HG02763 (cell line): ENCODE results near the gene MYOF.
"Not testable (repeated sequence)": the region's sequence is repeated elsewhere in the genome, so short reads cannot be mapped to it uniquely, and the experiment has no call there.

ENCODE experiments used
- ATAC-seq: cut with Tn5 transposase; IDR thresholded peaks from one replicate; pipeline ENCODE4 v1.9.1; 2021; ENCODE audit warnings: mild to moderate bottlenecking, moderate library complexity; ENCODE audit not compliant: unreplicated experiment

Gene MYOF

GRCh38 chr10:93392121-93392520 lies 90.0 kb downstream of the MYOF start:
- ATAC-seq = no peak

- ATAC-seq = no peak
These were observed 91.6 kb downstream of the MYOF start for GRCh38 chr10:93390306-93391090.

- ATAC-seq = no peak
These were observed 95.3 kb downstream of the MYOF start for GRCh38 chr10:93386631-93387369.

GRCh38 chr10:93385345-93385744 lies 96.8 kb downstream of the MYOF start:
- ATAC-seq = no peak

GRCh38 chr10:93384006-93384405 lies 98.1 kb downstream of the MYOF start:
- ATAC-seq = no peak

- ATAC-seq = no peak
These were observed 98.6 kb downstream of the MYOF start for GRCh38 chr10:93383562-93383981.

GRCh38 chr10:93379731-93380575 lies 102.2 kb downstream of the MYOF start:
- ATAC-seq = no peak

- ATAC-seq = no peak
These were observed 103.0 kb downstream of the MYOF start for GRCh38 chr10:93378997-93379730.

GRCh38 chr10:93378039-93378438 lies 104.1 kb downstream of the MYOF start:
- ATAC-seq = no peak

GRCh38 chr10:93376372-93377293 lies 105.5 kb downstream of the MYOF start:
- ATAC-seq = peak; percentile 53

GRCh38 chr10:93370961-93371360 lies 111.2 kb downstream of the MYOF start:
- ATAC-seq = no peak

- ATAC-seq = no peak
These were observed 112.5 kb downstream of the MYOF start for GRCh38 chr10:93369588-93370164.

- ATAC-seq = no peak
These were observed 113.9 kb downstream of the MYOF start for GRCh38 chr10:93368210-93368609.

- no peak for ATAC-seq
These were observed 114.5 kb downstream of the MYOF start for GRCh38 chr10:93367664-93368063.

GRCh38 chr10:93364966-93365365 lies 117.2 kb downstream of the MYOF start:
- no peak for ATAC-seq

GRCh38 chr10:93363891-93364648 lies 118.1 kb downstream of the MYOF start:
- no peak for ATAC-seq

GRCh38 chr10:93358398-93358797 lies 123.7 kb downstream of the MYOF start:
- ATAC-seq = not testable (repeated sequence)

GRCh38 chr10:93357680-93358079 lies 124.5 kb downstream of the MYOF start:
- no peak for ATAC-seq
